ENCODE data around the gene SLC6A6. TPM values are rescaled to one million over a fixed set of nuclear protein-coding genes. Genes with fewer than 3 reads are reported as not detected.

SLC6A6 gene
- total RNA-seq, 2 donors from 2014 or later: 43.1 to 56.5 TPM

DNA sequence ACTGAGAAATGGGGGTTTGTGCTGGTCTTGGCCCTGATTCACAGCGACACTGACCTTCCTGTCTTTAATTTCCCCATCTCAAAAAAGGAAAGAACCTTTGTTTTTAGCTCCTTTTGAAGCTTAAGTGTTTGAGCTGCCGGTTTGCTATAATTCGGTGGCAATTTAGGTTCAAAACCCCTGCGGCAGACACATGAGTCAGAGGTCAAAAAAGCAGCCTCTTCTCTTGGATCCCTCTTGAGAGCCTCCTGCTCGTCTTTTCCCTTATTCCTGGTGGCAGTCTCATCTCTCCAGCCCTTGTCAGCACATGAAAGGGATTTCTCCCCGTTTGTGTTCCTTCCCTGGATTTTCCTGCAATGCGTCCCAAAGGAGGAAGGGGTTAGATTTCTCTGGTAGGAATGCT, 73.2 kb downstream of the SLC6A6 start:
- no peak overlapping the region for H3K27ac ChIP-seq (ENCODE audit: low read depth, low read length)
- no peak overlapping the region for H3K27ac Mint-ChIP-seq
- H3K27me3 Mint-ChIP-seq (ENCODE audit: insufficient read depth): no peaks in the 10 kb centered on the region
- no peaks in the 10 kb centered on the region for H3K27me3 ChIP-seq (ENCODE audit: control insufficient read depth, insufficient read depth, low read length, poor library complexity, severe bottlenecking)
- peaks cover 61% of the 10 kb centered on the region for H3K36me3 Mint-ChIP-seq (ENCODE audit: low read depth)
- DNase-seq: no peak
- H3K4me3 Mint-ChIP-seq: no peak overlapping the region
- no peaks in the 10 kb centered on the region for H3K4me1 ChIP-seq (ENCODE audit: control insufficient read depth, insufficient read depth, low read length)
- H3K9me3 Mint-ChIP-seq: no peaks in the 10 kb centered on the region
- H3K9me3 ChIP-seq (ENCODE audit: control insufficient read depth, low read length): no peaks in the 10 kb centered on the region
- peaks cover 8% of the 10 kb centered on the region for H3K4me1 Mint-ChIP-seq
- no peak overlapping the region for H3K9ac ChIP-seq (ENCODE audit: extremely low read depth, low read length, poor library complexity, severe bottlenecking)
- 83 to 88% methylated on average over 6 to 7 of the region's 7 CpGs for WGBS, 2 experiments (ENCODE audit: insufficient coverage in 1 of 2, insufficient read length in 1 of 2)
- peaks cover 34% of the 10 kb centered on the region for H3K36me3 ChIP-seq (ENCODE audit: control insufficient read depth, insufficient read depth, low read length)
- H3K4me3 ChIP-seq (ENCODE audit: low read length): no peak overlapping the region
- TF ChIP-seq, protein P1, sequence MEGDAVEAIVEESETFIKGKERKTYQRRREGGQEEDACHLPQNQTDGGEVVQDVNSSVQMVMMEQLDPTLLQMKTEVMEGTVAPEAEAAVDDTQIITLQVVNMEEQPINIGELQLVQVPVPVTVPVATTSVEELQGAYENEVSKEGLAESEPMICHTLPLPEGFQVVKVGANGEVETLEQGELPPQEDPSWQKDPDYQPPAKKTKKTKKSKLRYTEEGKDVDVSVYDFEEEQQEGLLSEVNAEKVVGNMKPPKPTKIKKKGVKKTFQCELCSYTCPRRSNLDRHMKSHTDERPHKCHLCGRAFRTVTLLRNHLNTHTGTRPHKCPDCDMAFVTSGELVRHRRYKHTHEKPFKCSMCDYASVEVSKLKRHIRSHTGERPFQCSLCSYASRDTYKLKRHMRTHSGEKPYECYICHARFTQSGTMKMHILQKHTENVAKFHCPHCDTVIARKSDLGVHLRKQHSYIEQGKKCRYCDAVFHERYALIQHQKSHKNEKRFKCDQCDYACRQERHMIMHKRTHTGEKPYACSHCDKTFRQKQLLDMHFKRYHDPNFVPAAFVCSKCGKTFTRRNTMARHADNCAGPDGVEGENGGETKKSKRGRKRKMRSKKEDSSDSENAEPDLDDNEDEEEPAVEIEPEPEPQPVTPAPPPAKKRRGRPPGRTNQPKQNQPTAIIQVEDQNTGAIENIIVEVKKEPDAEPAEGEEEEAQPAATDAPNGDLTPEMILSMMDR (conservative IDR thresholded peaks at IDR 0.05): no peak

DNA sequence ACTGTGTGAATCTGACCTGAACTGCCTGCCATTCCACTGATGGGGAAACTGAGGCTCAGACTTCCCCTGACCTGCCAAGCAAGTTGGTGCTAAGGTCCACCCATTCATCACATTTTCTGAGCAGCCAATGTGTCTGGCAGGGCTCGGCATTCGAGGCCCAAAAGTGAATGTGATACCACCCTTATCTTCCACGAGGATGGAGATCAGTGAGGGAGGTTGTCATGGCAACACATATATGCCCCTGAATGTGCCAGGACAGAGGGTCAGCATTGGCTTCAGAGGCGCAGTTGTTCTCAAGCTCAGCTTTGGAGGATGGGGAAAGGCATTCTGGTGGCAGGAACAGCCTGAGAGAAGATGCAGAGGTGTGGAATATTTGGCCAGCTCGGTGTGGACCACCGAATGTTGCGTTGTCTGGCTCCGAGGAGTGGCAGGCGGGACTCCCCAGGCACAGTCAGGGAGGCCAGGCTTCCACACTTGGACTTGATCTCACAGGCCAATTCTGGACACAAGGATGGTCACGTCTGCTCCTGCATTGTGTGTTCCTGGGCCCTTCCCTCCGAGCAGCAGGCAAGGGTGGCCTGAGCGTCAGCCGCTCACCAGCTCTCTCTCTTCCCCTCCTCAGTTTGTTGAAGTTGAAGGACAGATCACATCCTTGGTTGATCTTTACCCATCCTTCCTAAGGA, 74.3 kb downstream of the SLC6A6 start:
- Histone ChIP-seq H3K4me3 (ENCODE audit: low read length) (no peak overlapping the region), H3K27me3 (ENCODE audit: control insufficient read depth, insufficient read depth, low read length, poor library complexity, severe bottlenecking) (no peaks in the 10 kb centered on the region), H3K36me3 (ENCODE audit: control insufficient read depth, insufficient read depth, low read length) (peaks cover 40% of the 10 kb centered on the region), H3K9me3 (ENCODE audit: control insufficient read depth, low read length) (no peaks in the 10 kb centered on the region), H3K4me1 (ENCODE audit: control insufficient read depth, insufficient read depth, low read length) (no peaks in the 10 kb centered on the region), H3K27ac (ENCODE audit: low read depth, low read length) (no peak overlapping the region), H3K9ac (ENCODE audit: extremely low read depth, low read length, poor library complexity, severe bottlenecking) (no peak overlapping the region)
- Mint-ChIP-seq H3K4me1 (peaks cover 8% of the 10 kb centered on the region), H3K27me3 (ENCODE audit: insufficient read depth) (no peaks in the 10 kb centered on the region), H3K27ac (no peak overlapping the region), H3K4me3 (no peak overlapping the region), H3K9me3 (no peaks in the 10 kb centered on the region), H3K36me3 (ENCODE audit: low read depth) (peaks cover 63% of the 10 kb centered on the region)
- TF ChIP-seq, protein P1 (conservative IDR thresholded peaks at IDR 0.05): no peak
- no peak for DNase-seq
- WGBS, 2 experiments (ENCODE audit: insufficient coverage in 1 of 2, insufficient read length in 1 of 2): 96 to 99% methylated on average over 10 to 13 of the region's 13 CpGs

DNA sequence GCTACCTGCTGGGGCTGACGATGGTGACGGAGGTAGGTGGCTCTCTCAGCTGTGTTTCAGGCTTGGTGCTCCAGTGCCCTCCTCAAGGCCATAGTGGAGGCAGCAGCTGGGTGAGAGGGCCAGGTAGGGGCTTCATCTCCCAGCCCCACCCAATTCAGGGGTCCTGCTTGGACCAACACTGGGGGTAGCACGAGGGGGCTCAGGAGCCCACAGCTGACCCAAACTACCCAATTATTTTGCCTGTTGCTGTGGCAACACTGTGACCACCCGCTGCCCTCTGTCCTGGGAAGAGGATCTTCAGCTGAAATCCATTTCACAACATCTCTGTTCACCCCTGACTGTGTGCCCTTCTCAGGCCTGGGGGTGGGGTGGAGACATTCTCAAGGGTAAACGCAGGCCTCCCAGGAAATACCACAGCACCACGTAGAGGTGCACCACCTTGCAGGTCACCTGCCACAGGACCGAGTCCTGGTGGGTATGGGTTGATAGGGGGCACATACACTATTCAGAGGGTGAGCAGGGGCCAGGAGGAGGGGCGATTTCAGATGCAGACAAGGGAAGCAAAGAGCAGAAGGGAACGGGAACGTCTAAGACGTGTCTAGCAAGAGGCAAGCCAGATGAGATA, 75.0 kb downstream of the SLC6A6 start:
- Histone ChIP-seq H3K4me3 (ENCODE audit: low read length) (no peak overlapping the region), H3K9ac (ENCODE audit: extremely low read depth, low read length, poor library complexity, severe bottlenecking) (no peak overlapping the region), H3K27me3 (ENCODE audit: control insufficient read depth, insufficient read depth, low read length, poor library complexity, severe bottlenecking) (no peaks in the 10 kb centered on the region), H3K9me3 (ENCODE audit: control insufficient read depth, low read length) (no peaks in the 10 kb centered on the region), H3K4me1 (ENCODE audit: control insufficient read depth, insufficient read depth, low read length) (no peaks in the 10 kb centered on the region), H3K27ac (ENCODE audit: low read depth, low read length) (no peak overlapping the region), H3K36me3 (ENCODE audit: control insufficient read depth, insufficient read depth, low read length) (peaks cover 37% of the 10 kb centered on the region)
- 94 to 100% methylated on average over 9 to 11 of the region's 11 CpGs for WGBS, 2 experiments (ENCODE audit: insufficient coverage in 1 of 2, insufficient read length in 1 of 2)
- no peak overlapping the region for H3K27ac Mint-ChIP-seq
- H3K27me3 Mint-ChIP-seq (ENCODE audit: insufficient read depth): no peaks in the 10 kb centered on the region
- peaks cover 8% of the 10 kb centered on the region for H3K4me1 Mint-ChIP-seq
- H3K4me3 Mint-ChIP-seq: no peak overlapping the region
- DNase-seq: no peak
- peaks cover 58% of the 10 kb centered on the region for H3K36me3 Mint-ChIP-seq (ENCODE audit: low read depth)
- H3K9me3 Mint-ChIP-seq: no peaks in the 10 kb centered on the region
- TF ChIP-seq, protein P1 (conservative IDR thresholded peaks at IDR 0.05): no peak

Measured in endodermal cell (in vitro differentiated cells).